Lung (tissue), 12 donors: ENCODE data around the gene STEAP3. TPM values are rescaled to one million over a fixed set of nuclear protein-coding genes. Genes with fewer than 3 reads are reported as not detected.
A peak's percentile ranks its signal among the peaks of the same experiment; 100 is the strongest.

Experiments used
- ATAC-seq: fragments of 200-7000 bp; cut with Tn5 transposase; one replicate; pipeline ENCODE4 v1.9.1; 2020; ENCODE audit warnings: moderate number of reproducible peaks; ENCODE audit not compliant: insufficient read depth, low FRiP score
- DNase-seq, 3 donors: peaks; one replicate each; pipeline ENCODE4 v3.0.0-alpha.2; 2013 to 2017
- H3K27ac ChIP-seq, 2 donors: one replicate each; pipeline ENCODE4 v1.5.1; 2013; ENCODE audit warnings: mild to moderate bottlenecking in 2 of 2, moderate library complexity in 2 of 2, control low read depth in 1 of 2, inconsistent platforms in 1 of 2, low read depth in 1 of 2, low read length in 1 of 2
- H3K27me3 ChIP-seq, 3 donors: one replicate each; pipeline ENCODE4 v1.5.1; 2013; ENCODE audit warnings: low read length in 2 of 3; ENCODE audit not compliant: control insufficient read depth in 3 of 3, insufficient read depth in 3 of 3
- H3K36me3 ChIP-seq, 4 donors: one replicate each; pipeline ENCODE4 v1.5.1; 2013; ENCODE audit warnings: low read length in 4 of 4, mild to moderate bottlenecking in 1 of 4, moderate library complexity in 1 of 4; ENCODE audit not compliant: control insufficient read depth in 4 of 4, insufficient read depth in 4 of 4
- H3K4me1 ChIP-seq, 5 donors: one replicate each; pipeline ENCODE4 v1.5.1; 2013; ENCODE audit warnings: low read length in 5 of 5, mild to moderate bottlenecking in 2 of 5, moderate library complexity in 1 of 5; ENCODE audit not compliant: control insufficient read depth in 5 of 5, insufficient read depth in 5 of 5
- H3K4me3 ChIP-seq: one replicate; pipeline ENCODE4 v1.5.1; 2013; ENCODE audit warnings: mild to moderate bottlenecking, control low read depth, moderate library complexity
- H3K9ac ChIP-seq, 2 donors: one replicate each; pipeline ENCODE4 v1.5.1; 2013; ENCODE audit warnings: low read length in 2 of 2, control low read depth in 1 of 2; ENCODE audit not compliant: insufficient read depth in 1 of 2
- H3K9me3 ChIP-seq, 4 donors: one replicate each; pipeline ENCODE4 v1.5.1; 2013; ENCODE audit warnings: low read length in 3 of 4, mild to moderate bottlenecking in 1 of 4, moderate library complexity in 1 of 4; ENCODE audit not compliant: control insufficient read depth in 4 of 4, insufficient read depth in 3 of 4
- WGBS, 2 donors: extraction: QIAGEN DNeasy Blood & Tissue Kit; methylation state at CpG; one replicate each; pipeline ENCODE4 v1.1.7; 2013; 5-methylcytosine and 5-hydroxymethylcytosine counted together
- polyA plus RNA-seq, 2 donors: library from polyadenylated mRNA; stranded (reverse); fragments of 200-250 nt; gene quantifications; one replicate each; pipeline ENCODE4 v1.2.1, GENCODE V29; 2013
- total RNA-seq, 2 donors: library from RNA; depleted of rRNA in 1 of 2; stranded (reverse); fragments of >200 nt in 1 of 2; gene quantifications; one replicate each; pipeline ENCODE4 v1.2.1, GENCODE V29; 2014 to 2021
- TF ChIP-seq, protein P1 (sequence below): IDR thresholded peaks from 2 replicates; pipeline ENCODE4 v1.5.1; 2012; ENCODE audit warnings: mild to moderate bottlenecking; ENCODE audit errors: control extremely low read depth, extremely low read depth
- donor health status: control.
- donor health status: control.
- donor health status: Bipolar disorder and iron deficiency.
- donor health status: healthy.
- donor health status: DM: yes; HTN: yes; CAD: no.

The STEAP3 gene
- total and polyA plus RNA-seq, 4 donors, result 4.3 to 47.8 (median 20.1) TPM

GRCh38 chr2:119291588-119292167 lies 68.0 kb downstream of the STEAP3 start:
- DNase-seq, result no peak
- whole genome bisulfite sequencing, 2 donors, result 89 to 91% methylated on average over 8 of the region's 8 CpGs
- Histone ChIP-seq H3K4me3 (no peak overlapping the region), H3K27ac (no peak overlapping the region), H3K27me3 (peaks cover 0 to 2% (median 0%) of the 10 kb centered on the region in 3 donors), H3K9me3 (no peaks in the 10 kb centered on the region), H3K9ac (no peak overlapping the region), H3K36me3 (peaks cover 0 to 4% (median 0%) of the 10 kb centered on the region in 4 donors), H3K4me1 (peaks cover 0 to 13% (median 1%) of the 10 kb centered on the region in 5 donors)
- TF ChIP-seq, protein P1, sequence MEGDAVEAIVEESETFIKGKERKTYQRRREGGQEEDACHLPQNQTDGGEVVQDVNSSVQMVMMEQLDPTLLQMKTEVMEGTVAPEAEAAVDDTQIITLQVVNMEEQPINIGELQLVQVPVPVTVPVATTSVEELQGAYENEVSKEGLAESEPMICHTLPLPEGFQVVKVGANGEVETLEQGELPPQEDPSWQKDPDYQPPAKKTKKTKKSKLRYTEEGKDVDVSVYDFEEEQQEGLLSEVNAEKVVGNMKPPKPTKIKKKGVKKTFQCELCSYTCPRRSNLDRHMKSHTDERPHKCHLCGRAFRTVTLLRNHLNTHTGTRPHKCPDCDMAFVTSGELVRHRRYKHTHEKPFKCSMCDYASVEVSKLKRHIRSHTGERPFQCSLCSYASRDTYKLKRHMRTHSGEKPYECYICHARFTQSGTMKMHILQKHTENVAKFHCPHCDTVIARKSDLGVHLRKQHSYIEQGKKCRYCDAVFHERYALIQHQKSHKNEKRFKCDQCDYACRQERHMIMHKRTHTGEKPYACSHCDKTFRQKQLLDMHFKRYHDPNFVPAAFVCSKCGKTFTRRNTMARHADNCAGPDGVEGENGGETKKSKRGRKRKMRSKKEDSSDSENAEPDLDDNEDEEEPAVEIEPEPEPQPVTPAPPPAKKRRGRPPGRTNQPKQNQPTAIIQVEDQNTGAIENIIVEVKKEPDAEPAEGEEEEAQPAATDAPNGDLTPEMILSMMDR, result no peak
- no peak for ATAC-seq

- Histone ChIP-seq H3K36me3 (peaks cover 0 to 4% (median 0%) of the 10 kb centered on the region in 4 donors), H3K9ac (no peak overlapping the region), H3K27me3 (peaks cover 0 to 2% (median 0%) of the 10 kb centered on the region in 3 donors), H3K9me3 (no peaks in the 10 kb centered on the region), H3K4me3 (no peak overlapping the region), H3K4me1 (peaks cover 0 to 13% (median 1%) of the 10 kb centered on the region in 5 donors), H3K27ac (no peak overlapping the region)
- ATAC-seq (no peak), DNase-seq (peak in 2 of 3 donors; percentile 58 to 60)
- TF ChIP-seq, protein P1, result no peak
- 48 to 53% methylated on average over 8 of the region's 8 CpGs for WGBS, 2 donors
Observed at GRCh38 chr2:119292226-119292625, 68.6 kb downstream of the STEAP3 start.

DNA sequence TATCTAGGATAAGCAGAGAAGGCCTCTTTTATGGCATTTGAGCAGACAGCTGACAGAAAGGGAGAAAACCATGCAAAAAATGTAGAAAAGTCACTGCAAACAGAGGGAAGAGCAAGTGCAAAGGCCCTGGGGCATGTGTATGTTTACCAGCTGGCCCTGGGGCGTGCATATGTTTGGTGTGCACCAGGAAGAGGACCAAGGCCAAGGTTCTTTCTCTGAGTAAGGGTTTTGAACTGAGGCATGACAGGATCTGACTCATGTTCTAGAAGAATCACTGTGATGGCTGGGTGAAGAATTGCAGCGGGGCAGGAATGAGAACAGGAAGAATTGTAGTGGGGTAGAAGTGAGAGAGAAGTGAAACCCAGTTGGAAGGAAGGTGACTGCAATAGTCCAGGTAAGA lies 69.6 kb downstream of the STEAP3 start:
- H3K27ac ChIP-seq, result no peak overlapping the region
- H3K4me1 ChIP-seq, result peaks cover 0 to 13% (median 1%) of the 10 kb centered on the region in 5 donors
- WGBS, 2 donors, result 97 to 98% methylated on average over 2 of the region's 2 CpGs
- peaks cover 0 to 4% (median 0%) of the 10 kb centered on the region in 4 donors for H3K36me3 ChIP-seq
- no peak overlapping the region for H3K9ac ChIP-seq
- TF ChIP-seq, protein P1, result no peak
- no peak overlapping the region for H3K4me3 ChIP-seq
- no peaks in the 10 kb centered on the region for H3K9me3 ChIP-seq
- ATAC-seq, result no peak
- H3K27me3 ChIP-seq, result peaks cover 0 to 2% (median 0%) of the 10 kb centered on the region in 3 donors
- no peak for DNase-seq
